A549 (cell line): Measurements from ENCODE around the gene SAMD10.

Experiments
- BHLHE40 ChIP-seq: IDR thresholded peaks from 2 replicates; pipeline ENCODE4 v1.6.1; 2012; ENCODE audit warnings: low read depth, low read length, inconsistent platforms
- CBX8 ChIP-seq: fragments of 200-600 bp; sonication (generic); IDR thresholded peaks from 2 replicates; pipeline ENCODE4 v1.6.1; 2016
- CTCF ChIP-seq: fragments of >200 bp; sonication (Bioruptor Twin); formaldehyde crosslinking; IDR thresholded peaks from 3 replicates; pipeline ENCODE4 v1.5.1; 2016
- EHMT2 ChIP-seq: fragments of 200-600 bp; sonication (generic); IDR thresholded peaks from 2 replicates; pipeline ENCODE4 v1.6.1; 2016; ENCODE audit warnings: antibody characterized with exemption, low read depth, mild to moderate bottlenecking, moderate library complexity
- ESRRA ChIP-seq: fragments of 150-350 bp; IDR thresholded peaks from 2 replicates; pipeline ENCODE4 v1.6.1; 2014; ENCODE audit warnings: mild to moderate bottlenecking, low read length, borderline replicate concordance
- JUN ChIP-seq, 2 experiments: fragments of >200 bp; sonication (Bioruptor Twin); formaldehyde crosslinking; IDR thresholded peaks; 2 replicates in 1 of 2; 3 replicates in 1 of 2; pipeline ENCODE4 v1.6.1; 2016 to 2017
- MAFK ChIP-seq: fragments of 450-650 bp; IDR thresholded peaks from 2 replicates; pipeline ENCODE4 v1.6.1; 2014; ENCODE audit not compliant: partially characterized antibody
- MAX ChIP-seq: IDR thresholded peaks from 2 replicates; pipeline ENCODE4 v1.6.1; 2012
- MAZ ChIP-seq: fragments of 150-350 bp; IDR thresholded peaks from 2 replicates; pipeline ENCODE4 v1.6.1; 2014; ENCODE audit warnings: antibody characterized with exemption, low read depth, low read length, borderline replicate concordance
- POLR2A ChIP-seq: IDR thresholded peaks from 2 replicates; pipeline ENCODE4 v1.6.1; 2012; ENCODE audit warnings: mild to moderate bottlenecking, low read length
- SMC3 ChIP-seq: fragments of >200 bp; sonication (Bioruptor Twin); formaldehyde crosslinking; IDR thresholded peaks from 3 replicates; pipeline ENCODE4 v1.6.1; 2018; ENCODE audit warnings: inconsistent platforms
- ZFP36 ChIP-seq: fragments of 450-650 bp; IDR thresholded peaks from 2 replicates; pipeline ENCODE4 v1.6.1; 2014; ENCODE audit warnings: borderline replicate concordance; ENCODE audit not compliant: partially characterized antibody
- TF ChIP-seq, protein P1 (sequence below): IDR thresholded peaks from 2 replicates; pipeline ENCODE4 v1.6.1; 2012; ENCODE audit warnings: low read depth, borderline replicate concordance

- TF ChIP-seq CTCF, result no peak
- TF ChIP-seq POLR2A, result no peak
- no peak for TF ChIP-seq ZFP36
- TF ChIP-seq, protein P1, sequence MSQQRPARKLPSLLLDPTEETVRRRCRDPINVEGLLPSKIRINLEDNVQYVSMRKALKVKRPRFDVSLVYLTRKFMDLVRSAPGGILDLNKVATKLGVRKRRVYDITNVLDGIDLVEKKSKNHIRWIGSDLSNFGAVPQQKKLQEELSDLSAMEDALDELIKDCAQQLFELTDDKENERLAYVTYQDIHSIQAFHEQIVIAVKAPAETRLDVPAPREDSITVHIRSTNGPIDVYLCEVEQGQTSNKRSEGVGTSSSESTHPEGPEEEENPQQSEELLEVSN, result no peak
- no peak for TF ChIP-seq MAFK
- TF ChIP-seq MAZ, result no peak
- TF ChIP-seq ESRRA, result no peak
- no peak for TF ChIP-seq CBX8
- TF ChIP-seq MAX, result no peak
- no peak for TF ChIP-seq EHMT2
- no peak for TF ChIP-seq JUN (IDR thresholded peaks at IDR 0.05)
- TF ChIP-seq BHLHE40, result no peak
- TF ChIP-seq SMC3, result no peak
Measured at GRCh38 chr20:64027981-64028685, 48.7 kb upstream of the SAMD10 start.
